Loucy (cell line): Measurements from ENCODE around the gene RPS3A.

ENCODE experiments used
- H2AFZ ChIP-seq: fragments of 200-600 bp; sonication (generic); 2 replicates; pipeline ENCODE4 v1.6.0; 2016; ENCODE audit warnings: antibody characterized with exemption, mild to moderate bottlenecking, low read length, moderate library complexity
- H3F3A ChIP-seq: fragments of 200-600 bp; 2 replicates; pipeline ENCODE4 v1.6.0; 2016; ENCODE audit warnings: antibody characterized with exemption, low read depth, mild to moderate bottlenecking
- H3K27me3 ChIP-seq: fragments of 200-600 bp; sonication (generic); 2 replicates; pipeline ENCODE4 v1.6.1; 2014; ENCODE audit warnings: low read length, mild to moderate bottlenecking; ENCODE audit not compliant: insufficient read depth, poor library complexity, severe bottlenecking
- H3K36me3 ChIP-seq: fragments of 200-600 bp; sonication (generic); 2 replicates; pipeline ENCODE4 v1.6.1; 2016; ENCODE audit warnings: low read length; ENCODE audit not compliant: insufficient read depth
- H3K4me1 ChIP-seq: fragments of 200-600 bp; sonication (generic); 2 replicates; pipeline ENCODE4 v1.5.1; 2014; ENCODE audit warnings: low read length, mild to moderate bottlenecking; ENCODE audit not compliant: insufficient read depth, poor library complexity, severe bottlenecking
- H3K4me2 ChIP-seq: fragments of 200-600 bp; sonication (generic); 2 replicates; pipeline ENCODE4 v1.6.0; 2014; ENCODE audit warnings: antibody characterized with exemption, low read length, low read depth, mild to moderate bottlenecking; ENCODE audit not compliant: poor library complexity, severe bottlenecking
- H3K4me3 ChIP-seq: fragments of 200-600 bp; sonication (generic); 2 replicates; pipeline ENCODE4 v1.5.1; 2014; ENCODE audit warnings: low read length, mild to moderate bottlenecking, mixed read lengths; ENCODE audit not compliant: poor library complexity, severe bottlenecking
- H3K79me2 ChIP-seq: fragments of 200-600 bp; sonication (generic); 2 replicates; pipeline ENCODE4 v1.6.1; 2014; ENCODE audit warnings: low read length; ENCODE audit not compliant: insufficient read depth
- H3K9ac ChIP-seq: fragments of 200-600 bp; sonication (generic); 2 replicates; pipeline ENCODE4 v1.6.0; 2014; ENCODE audit warnings: mild to moderate bottlenecking, low read depth, low read length, moderate library complexity; ENCODE audit not compliant: poor library complexity, severe bottlenecking
- H3K9me2 ChIP-seq: fragments of 200-600 bp; sonication (generic); replicated peaks from 2 replicates; pipeline ENCODE4 v1.6.1; 2016; ENCODE audit warnings: low read depth, low read length, mixed read lengths
- H3K9me3 ChIP-seq: fragments of 200-600 bp; sonication (generic); 2 replicates; pipeline ENCODE4 v1.6.1; 2014; ENCODE audit warnings: mild to moderate bottlenecking, antibody characterized with exemption, low read length, low read depth; ENCODE audit not compliant: insufficient read depth
- H4K20me1 ChIP-seq: fragments of 200-600 bp; sonication (generic); 2 replicates; pipeline ENCODE4 v1.6.0; 2014; ENCODE audit warnings: antibody characterized with exemption, low read length, mild to moderate bottlenecking; ENCODE audit not compliant: insufficient read depth, poor library complexity, severe bottlenecking
- CTCF ChIP-seq: fragments of 200-600 bp; sonication (generic); conservative IDR thresholded peaks from 2 replicates; pipeline ENCODE4 v1.5.1; 2014; ENCODE audit warnings: mild to moderate bottlenecking, antibody characterized with exemption, low read length
- EZH2phosphoT487 ChIP-seq: fragments of 200-600 bp; IDR thresholded peaks from 2 replicates; pipeline ENCODE4 v1.6.1; 2018; ENCODE audit warnings: antibody characterized with exemption, mild to moderate bottlenecking, moderate library complexity, borderline replicate concordance

RPS3A gene

GRCh38 chr4:151098979-151099228 is 524 bp upstream of the RPS3A start:
- Histone ChIP-seq H4K20me1 (peaks cover 43% of the 10 kb centered on the region), H3K36me3 (peaks cover 29% of the 10 kb centered on the region), H3K9ac (peak overlapping the region; percentile 66), H3K27me3 (peaks cover 12% of the 10 kb centered on the region), H3K9me3 (no peaks in the 10 kb centered on the region), H3K4me1 (peaks cover 19% of the 10 kb centered on the region), H3F3A (no peaks in the 10 kb centered on the region), H3K9me2 (no peaks in the 10 kb centered on the region), H2AFZ (peak overlapping the region; percentile 100), H3K4me3 (peak overlapping the region; percentile 93), H3K4me2 (peak overlapping the region; percentile 71), H3K79me2 (peaks cover 45% of the 10 kb centered on the region)
- TF ChIP-seq CTCF (no peak), EZH2phosphoT487 (no peak)

GRCh38 chr4:151099976-151100417 is 569 bp downstream of the RPS3A start:
- Histone ChIP-seq H3K79me2 (peaks cover 56% of the 10 kb centered on the region), H3K27me3 (peaks cover 12% of the 10 kb centered on the region), H4K20me1 (peaks cover 54% of the 10 kb centered on the region), H3K4me1 (peaks cover 19% of the 10 kb centered on the region), H3K9ac (peak overlapping the region; percentile 99), H3F3A (no peaks in the 10 kb centered on the region), H3K4me3 (peak overlapping the region; percentile 93), H3K9me3 (no peaks in the 10 kb centered on the region), H3K9me2 (no peaks in the 10 kb centered on the region), H2AFZ (peak overlapping the region; percentile 31), H3K4me2 (peak overlapping the region; percentile 80), H3K36me3 (peaks cover 40% of the 10 kb centered on the region)
- TF ChIP-seq EZH2phosphoT487 (no peak), CTCF (no peak)

GRCh38 chr4:151100531-151100930 is 1.1 kb downstream of the RPS3A start:
- peak overlapping the region; percentile 99 for H3K9ac ChIP-seq
- no peak overlapping the region for H2AFZ ChIP-seq
- TF ChIP-seq CTCF (no peak), EZH2phosphoT487 (no peak)
- peaks cover 19% of the 10 kb centered on the region for H3K4me1 ChIP-seq
- H3K36me3 ChIP-seq, result peaks cover 45% of the 10 kb centered on the region
- H4K20me1 ChIP-seq, result peaks cover 59% of the 10 kb centered on the region
- H3K4me3 ChIP-seq, result peak overlapping the region; percentile 93
- H3K9me2 ChIP-seq, result no peaks in the 10 kb centered on the region
- H3K9me3 ChIP-seq, result no peaks in the 10 kb centered on the region
- peaks cover 60% of the 10 kb centered on the region for H3K79me2 ChIP-seq
- H3F3A ChIP-seq, result no peaks in the 10 kb centered on the region
- H3K4me2 ChIP-seq, result peak overlapping the region; percentile 80
- peaks cover 12% of the 10 kb centered on the region for H3K27me3 ChIP-seq
